Endothelial cell of hepatic sinusoid (primary cell): ENCODE measurements around the gene RNU5D-1.
"Not testable (repeated sequence)": the region's sequence is repeated elsewhere in the genome, so short reads cannot be mapped to it uniquely, and the experiment has no call there.

Experiments
- in situ Hi-C: cut with HindIII; loops from 2 replicates; pipeline ENCODE4 v1.10.0; 2017; ENCODE audit warnings: low sequenced_read_pairs

RNU5D-1 gene

GRCh38 chr1:44705470-44705869, 25.5 kb downstream of the RNU5D-1 start:
- in situ Hi-C loops = no loop called here

- in situ Hi-C loops = no loop called here
These were observed 29.8 kb downstream of the RNU5D-1 start for GRCh38 chr1:44701141-44701573.

GRCh38 chr1:44700573-44700972, 30.4 kb downstream of the RNU5D-1 start:
- in situ Hi-C loops = no loop called here

- in situ Hi-C loops = not testable (repeated sequence)
These were observed 31.6 kb downstream of the RNU5D-1 start for GRCh38 chr1:44699375-44699774.

- in situ Hi-C loops = no loop called here
These were observed 32.8 kb downstream of the RNU5D-1 start for GRCh38 chr1:44698138-44698537.

GRCh38 chr1:44696789-44697345, 34.1 kb downstream of the RNU5D-1 start:
- in situ Hi-C loops = no loop called here

- in situ Hi-C loops = no loop called here
These were observed 34.9 kb downstream of the RNU5D-1 start for GRCh38 chr1:44696101-44696500.

- in situ Hi-C loops = no loop called here
These were observed 35.3 kb downstream of the RNU5D-1 start for GRCh38 chr1:44695671-44696070.

- in situ Hi-C loops = no loop called here
These were observed 36.0 kb downstream of the RNU5D-1 start for GRCh38 chr1:44694863-44695478.

GRCh38 chr1:44693900-44694299, 37.1 kb downstream of the RNU5D-1 start:
- in situ Hi-C loops = no loop called here

- in situ Hi-C loops = no loop called here
These were observed 37.8 kb downstream of the RNU5D-1 start for GRCh38 chr1:44693159-44693558.

- in situ Hi-C loops = no loop called here
These were observed 41.6 kb downstream of the RNU5D-1 start for GRCh38 chr1:44689447-44689765.

- in situ Hi-C loops = no loop called here
These were observed 42.1 kb downstream of the RNU5D-1 start for GRCh38 chr1:44688760-44689446.

GRCh38 chr1:44685881-44686280, 45.1 kb downstream of the RNU5D-1 start:
- in situ Hi-C loops = no loop called here

GRCh38 chr1:44685218-44685617, 45.8 kb downstream of the RNU5D-1 start:
- in situ Hi-C loops = no loop called here

- in situ Hi-C loops = no loop called here
These were observed 46.4 kb downstream of the RNU5D-1 start for GRCh38 chr1:44684525-44684924.

GRCh38 chr1:44682883-44683265, 48.1 kb downstream of the RNU5D-1 start:
- in situ Hi-C loops = no loop called here

- in situ Hi-C loops = no loop called here
These were observed 48.8 kb downstream of the RNU5D-1 start for GRCh38 chr1:44681905-44682882.
